Measurements from ENCODE around the gene WDR62.

DNA sequence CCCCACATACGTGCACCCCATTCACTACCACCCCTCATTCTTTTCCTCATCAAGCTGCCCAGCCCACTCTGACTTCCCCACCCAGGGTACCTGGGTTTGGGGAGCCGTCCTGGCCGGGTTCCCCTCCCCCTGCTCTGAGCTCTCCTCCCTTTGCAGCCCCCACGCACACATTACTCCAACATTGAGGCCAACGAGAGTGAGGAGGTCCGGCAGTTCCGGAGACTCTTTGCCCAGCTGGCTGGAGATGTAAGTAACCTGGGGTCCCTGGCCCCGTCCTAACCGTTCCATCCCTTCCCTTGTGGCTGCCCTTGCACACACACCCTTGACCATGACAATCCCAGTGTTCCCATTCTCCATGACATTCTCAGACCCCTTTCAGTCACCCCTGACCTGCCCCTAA, 87.8 kb downstream of the WDR62 start:
- TF ChIP-seq, protein P1, sequence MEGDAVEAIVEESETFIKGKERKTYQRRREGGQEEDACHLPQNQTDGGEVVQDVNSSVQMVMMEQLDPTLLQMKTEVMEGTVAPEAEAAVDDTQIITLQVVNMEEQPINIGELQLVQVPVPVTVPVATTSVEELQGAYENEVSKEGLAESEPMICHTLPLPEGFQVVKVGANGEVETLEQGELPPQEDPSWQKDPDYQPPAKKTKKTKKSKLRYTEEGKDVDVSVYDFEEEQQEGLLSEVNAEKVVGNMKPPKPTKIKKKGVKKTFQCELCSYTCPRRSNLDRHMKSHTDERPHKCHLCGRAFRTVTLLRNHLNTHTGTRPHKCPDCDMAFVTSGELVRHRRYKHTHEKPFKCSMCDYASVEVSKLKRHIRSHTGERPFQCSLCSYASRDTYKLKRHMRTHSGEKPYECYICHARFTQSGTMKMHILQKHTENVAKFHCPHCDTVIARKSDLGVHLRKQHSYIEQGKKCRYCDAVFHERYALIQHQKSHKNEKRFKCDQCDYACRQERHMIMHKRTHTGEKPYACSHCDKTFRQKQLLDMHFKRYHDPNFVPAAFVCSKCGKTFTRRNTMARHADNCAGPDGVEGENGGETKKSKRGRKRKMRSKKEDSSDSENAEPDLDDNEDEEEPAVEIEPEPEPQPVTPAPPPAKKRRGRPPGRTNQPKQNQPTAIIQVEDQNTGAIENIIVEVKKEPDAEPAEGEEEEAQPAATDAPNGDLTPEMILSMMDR (IDR thresholded peaks at IDR 0.05; ENCODE audit: insufficient read depth, low read depth, low read length): no peak
- TF ChIP-seq EZH2 (IDR thresholded peaks at IDR 0.05; ENCODE audit: insufficient read depth, low read length): no peak
